Measurements from ENCODE around the gene CYP24A1. TPM values are rescaled to one million over a fixed set of nuclear protein-coding genes. Genes with fewer than 3 reads are reported as not detected.

Gene CYP24A1
- total RNA-seq, 1 donor from 2014 or later: not detected

- no peak for DNase-seq (ENCODE audit: low spot score)
Measured at GRCh38 chr20:54115172-54115854, 58.5 kb downstream of the CYP24A1 start.

- DNase-seq (ENCODE audit: low spot score): no peak
Measured at GRCh38 chr20:54114109-54114508, 59.7 kb downstream of the CYP24A1 start.

DNA sequence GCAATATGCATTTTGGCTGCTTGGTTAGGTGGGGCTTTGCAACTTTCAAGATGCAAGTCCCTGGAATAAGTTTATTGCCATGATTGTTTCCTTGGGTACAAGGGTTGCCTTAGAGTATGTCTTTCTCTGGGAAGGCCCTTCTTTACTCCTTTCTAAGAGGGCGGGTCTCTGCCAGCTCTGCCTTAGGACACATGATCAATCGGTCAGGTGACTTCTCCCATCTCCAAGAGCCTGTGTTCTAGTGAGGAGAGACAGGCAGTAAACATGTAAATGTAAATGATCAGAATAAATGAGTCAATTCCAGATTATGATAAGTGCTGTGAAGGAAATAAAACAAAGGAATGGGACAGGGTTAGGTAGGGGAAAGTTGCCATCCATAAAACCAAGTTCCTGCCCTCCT lies 60.2 kb downstream of the CYP24A1 start:
- no peak for DNase-seq (ENCODE audit: low spot score)

DNA sequence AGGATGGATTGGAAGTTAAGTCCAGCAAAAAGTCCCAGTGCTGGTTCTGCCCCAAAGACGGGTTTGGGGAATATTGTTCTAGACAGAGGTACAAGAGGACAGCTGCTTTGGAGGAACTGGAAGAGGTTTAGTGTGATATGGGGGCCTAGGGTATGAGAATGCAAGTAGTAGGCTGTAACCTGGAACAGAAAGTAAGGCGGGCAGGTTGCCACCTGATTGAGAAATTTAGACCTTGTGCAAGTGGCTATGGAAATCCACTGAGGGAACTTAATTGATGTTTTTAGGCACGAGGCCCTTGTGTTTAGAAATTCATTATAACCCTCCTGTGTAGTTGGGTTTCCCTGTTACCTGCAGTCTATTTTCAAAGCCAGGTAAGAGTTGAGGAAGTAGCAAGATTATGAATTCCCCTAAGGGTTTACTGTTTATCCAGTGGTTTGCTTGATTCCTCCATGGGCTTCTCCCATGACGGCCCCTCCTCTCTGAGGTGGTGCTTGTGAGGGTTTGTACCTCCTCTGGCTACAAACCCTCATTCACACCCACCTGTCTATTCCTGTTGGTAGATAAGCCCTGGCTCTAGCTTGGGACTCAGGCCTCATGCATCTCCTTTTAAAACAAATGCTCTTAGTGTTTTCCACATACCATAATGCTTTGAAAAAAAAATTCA lies 61.4 kb downstream of the CYP24A1 start:
- no peak for DNase-seq (ENCODE audit: low spot score)

DNA sequence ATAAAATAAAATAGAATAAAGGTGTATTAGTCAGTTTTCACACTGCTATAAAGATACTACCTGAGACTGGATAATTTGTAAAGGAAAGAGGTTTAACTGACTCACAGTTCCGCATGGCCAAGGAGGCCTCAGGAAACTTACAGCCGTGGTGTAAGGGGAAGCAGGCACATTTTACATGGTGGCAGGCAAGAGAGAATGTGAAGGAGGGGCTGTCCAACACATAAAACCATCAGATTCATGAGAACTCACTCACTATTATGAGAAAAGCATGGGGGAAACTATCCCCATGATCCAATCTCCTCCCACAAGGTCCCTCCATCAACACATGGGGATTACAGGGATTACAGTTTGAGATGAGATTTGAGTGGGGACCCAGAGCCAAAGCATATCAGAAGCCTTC lies 62.3 kb downstream of the CYP24A1 start:
- DNase-seq (ENCODE audit: low spot score): no peak

- no peak for DNase-seq (ENCODE audit: low spot score)
Measured at GRCh38 chr20:54110457-54110856, 63.3 kb downstream of the CYP24A1 start.

- DNase-seq (ENCODE audit: low spot score): no peak
Measured at GRCh38 chr20:54110041-54110440, 63.7 kb downstream of the CYP24A1 start.

GRCh38 chr20:54108817-54109216 lies 65.0 kb downstream of the CYP24A1 start:
- DNase-seq (ENCODE audit: low spot score): no peak

DNA sequence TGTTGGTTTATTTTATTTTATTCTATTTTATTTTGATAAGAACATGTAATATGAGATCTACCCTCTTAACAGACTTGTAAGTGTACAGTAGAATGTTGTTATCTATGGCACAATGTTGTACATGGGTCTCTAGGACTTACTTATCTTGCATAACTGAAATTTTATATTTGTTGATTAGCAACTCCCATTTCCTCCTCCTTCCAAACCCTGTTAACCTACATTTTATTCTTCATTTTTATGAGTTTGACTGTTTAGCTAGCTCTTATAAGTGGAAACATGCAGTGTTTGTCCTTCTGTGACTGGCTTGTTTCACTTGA lies 65.5 kb downstream of the CYP24A1 start:
- DNase-seq (ENCODE audit: low spot score): no peak

DNA sequence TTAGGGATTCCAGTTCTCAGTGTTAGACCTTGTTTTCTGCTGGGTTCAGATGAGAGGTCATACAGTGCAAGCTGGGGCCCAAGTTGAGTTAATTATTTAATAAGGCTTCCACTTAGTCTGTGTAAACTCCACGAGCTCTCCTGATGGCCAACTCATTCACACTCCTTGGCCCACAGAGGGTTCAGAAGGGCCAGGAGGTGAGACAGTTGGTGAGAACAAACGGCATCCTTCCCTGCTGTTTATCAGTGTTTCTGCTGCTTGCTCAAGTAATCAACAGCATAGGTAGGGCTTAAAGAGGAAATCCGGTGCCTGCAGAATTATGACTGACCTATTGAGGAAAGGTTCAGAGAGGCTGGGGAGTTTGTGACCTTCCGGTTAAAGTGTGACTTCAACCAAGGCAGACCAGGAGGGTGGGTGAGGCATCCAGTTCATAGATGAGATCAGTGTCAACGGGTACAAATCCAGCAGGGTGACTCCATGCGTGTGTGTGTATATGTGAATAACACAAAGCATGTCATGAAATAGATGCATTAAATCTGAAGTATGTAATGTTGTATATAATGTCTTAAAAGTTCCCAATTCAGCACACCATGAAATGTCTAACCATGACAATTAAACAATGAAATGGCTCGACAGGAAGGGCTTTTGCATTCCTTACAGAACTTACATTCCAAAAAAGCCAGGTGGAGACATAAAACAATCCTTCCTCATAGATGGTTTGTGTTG lies 66.0 kb downstream of the CYP24A1 start:
- DNase-seq (ENCODE audit: low spot score): peak; percentile 19

- DNase-seq (ENCODE audit: low spot score): no peak
Measured at GRCh38 chr20:54107181-54107580, 66.6 kb downstream of the CYP24A1 start.

- no peak for DNase-seq (ENCODE audit: low spot score)
Measured at GRCh38 chr20:54106162-54106561, 67.6 kb downstream of the CYP24A1 start.

GRCh38 chr20:54105653-54106052 lies 68.1 kb downstream of the CYP24A1 start:
- DNase-seq (ENCODE audit: low spot score): no peak

- no peak for DNase-seq (ENCODE audit: low spot score)
Measured at GRCh38 chr20:54104781-54105180, 69.0 kb downstream of the CYP24A1 start.

- DNase-seq (ENCODE audit: low spot score): no peak
Measured at GRCh38 chr20:54103762-54104600, 69.8 kb downstream of the CYP24A1 start.

Other genes starting within 250 kb of the CYP24A1 start
- 13.2 TPM for gene BCAS1, start 103.4 kb downstream of the CYP24A1 start, total RNA-seq
- 22.2 TPM for gene PFDN4, start 34.1 kb upstream of the CYP24A1 start, total RNA-seq

Data from mucosa of gallbladder (tissue), 1 donor.